Right ventricle myocardium superior (tissue), 1 donor: ENCODE data around the gene SIGLEC10. TPM values are rescaled to one million over a fixed set of nuclear protein-coding genes. Genes with fewer than 3 reads are reported as not detected.
"Not testable (repeated sequence)": the region's sequence is repeated elsewhere in the genome, so short reads cannot be mapped to it uniquely, and the experiment has no call there.

Experiments used
- ATAC-seq: fragments of 200-7000 bp; cut with Tn5 transposase; one replicate; pipeline ENCODE4 v1.9.1; 2020; ENCODE audit warnings: mild to moderate bottlenecking; ENCODE audit not compliant: poor library complexity
- DNase-seq: peaks from one replicate; pipeline ENCODE4 v3.0.0-alpha.2; 2020
- intact Hi-C: fragments of 100-400 bp; cut with DNase I; formaldehyde crosslinking; loops from one replicate; pipeline ENCODE4 v1.11.2; 2022
- long read RNA-seq: library from polyadenylated mRNA; unstranded; transcript quantifications from one replicate; pipeline ENCODE4 v2.0.0, GENCODE V29; 2021
- total RNA-seq: library from RNA; stranded (reverse); fragmentation: NEBNext Ultra II Directional; extraction: Animal tissue kit (Norgen Biotek cat#: 25700); gene quantifications from one replicate; pipeline ENCODE4 v1.2.1, GENCODE V29; 2021
- donor health status: DM: no; HTN: yes; CAD: no; lungs with severe emphysema.

The SIGLEC10 gene
- 0.19 TPM for total RNA-seq
- long read RNA-seq: 0 reads

- intact Hi-C loops: no loop called here
- peak; percentile 62 for ATAC-seq
- DNase-seq: peak; percentile 75
These were observed at the start of gene SIGLEC10 for GRCh38 chr19:51417107-51417809. Gene SIGLEC10, minus strand, starts transcription at chr19:51417642. Its CDS starts 61 bp downstream, at chr19:51417581.

- intact Hi-C loops: loop anchor here (5.0 kb wide), 1 partner anchor 201 kb away; no protein-coding TSS in a partner anchor
These were observed 49.3 kb upstream of the SIGLEC10 start for GRCh38 chr19:51466723-51467122.

GRCh38 chr19:51463976-51464581 is 46.6 kb upstream of the SIGLEC10 start:
- DNase-seq, intact Hi-C loops, ATAC-seq: not testable (repeated sequence)

More at GRCh38 chr19:51466723-51467122, 49.3 kb upstream of the SIGLEC10 start:
- ATAC-seq (no peak), DNase-seq (no peak)

GRCh38 chr19:51462681-51463080 is 45.2 kb upstream of the SIGLEC10 start:
- DNase-seq (no peak), ATAC-seq (no peak)
- intact Hi-C loops: no loop called here

- no peak for DNase-seq
- intact Hi-C loops: no loop called here
- ATAC-seq: no peak
These were observed 44.8 kb upstream of the SIGLEC10 start for GRCh38 chr19:51462276-51462675.

GRCh38 chr19:51461723-51462161 is 44.3 kb upstream of the SIGLEC10 start:
- intact Hi-C loops: no loop called here
- ATAC-seq (peak; percentile 45), DNase-seq (no peak)

GRCh38 chr19:51460164-51460992 is 42.9 kb upstream of the SIGLEC10 start:
- DNase-seq (no peak), ATAC-seq (no peak)
- intact Hi-C loops: no loop called here

- no peak for ATAC-seq
- no peak for DNase-seq
- intact Hi-C loops: no loop called here
These were observed 41.6 kb upstream of the SIGLEC10 start for GRCh38 chr19:51458899-51459505.

- DNase-seq: no peak
- no peak for ATAC-seq
- intact Hi-C loops: no loop called here
These were observed 40.7 kb upstream of the SIGLEC10 start, which contains the start of gene SIGLEC8 for GRCh38 chr19:51458051-51458645. Gene SIGLEC8, minus strand, starts transcription at chr19:51458454. Its CDS starts 67 bp downstream, at chr19:51458387.

GRCh38 chr19:51457351-51458013 is 40.0 kb upstream of the SIGLEC10 start:
- no peak for ATAC-seq
- intact Hi-C loops: no loop called here
- no peak for DNase-seq

GRCh38 chr19:51456541-51457290 is 39.3 kb upstream of the SIGLEC10 start:
- intact Hi-C loops: no loop called here
- no peak for ATAC-seq
- DNase-seq: no peak

- intact Hi-C loops: no loop called here
- ATAC-seq: no peak
- DNase-seq: no peak
These were observed 33.4 kb upstream of the SIGLEC10 start for GRCh38 chr19:51450730-51451307.

GRCh38 chr19:51448411-51449016 is 31.1 kb upstream of the SIGLEC10 start:
- ATAC-seq (no peak), DNase-seq (no peak)
- intact Hi-C loops: no loop called here

- no peak for DNase-seq
These were observed 30.6 kb upstream of the SIGLEC10 start for GRCh38 chr19:51448011-51448410.

GRCh38 chr19:51447510-51447909 is 30.1 kb upstream of the SIGLEC10 start:
- DNase-seq, intact Hi-C loops, ATAC-seq: not testable (repeated sequence)

More at GRCh38 chr19:51448011-51448410, 30.6 kb upstream of the SIGLEC10 start:
- ATAC-seq: no peak
- intact Hi-C loops: no loop called here
